GM18868 (cell line): ENCODE results near the gene ECPAS.
"Not testable (repeated sequence)": the region's sequence is repeated elsewhere in the genome, so short reads cannot be mapped to it uniquely, and the experiment has no call there.

Experiments
- ATAC-seq: cut with Tn5 transposase; IDR thresholded peaks from one replicate; pipeline ENCODE4 v1.9.1; 2021; ENCODE audit warnings: mild to moderate bottlenecking, moderate library complexity; ENCODE audit not compliant: unreplicated experiment

ECPAS gene

DNA sequence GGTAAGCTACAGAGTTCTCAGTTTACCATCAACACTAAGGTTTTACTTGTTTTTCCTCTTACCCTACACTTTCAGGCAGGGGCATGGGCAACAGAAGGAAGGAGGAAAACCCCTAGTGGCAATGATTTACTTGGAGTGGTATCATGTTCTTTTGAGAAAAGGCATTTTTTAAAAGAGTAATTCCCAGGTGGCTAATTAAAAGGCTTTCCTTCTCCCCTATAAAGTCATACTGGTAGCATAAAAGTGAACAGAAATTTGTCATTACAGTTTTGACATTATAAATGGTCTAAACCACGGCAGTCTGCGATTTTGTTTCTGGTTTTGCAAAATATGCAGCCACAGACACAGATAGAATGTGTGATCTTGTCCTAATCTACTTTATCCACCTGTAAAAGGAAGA lies 123.3 kb downstream of the ECPAS start:
- ATAC-seq = no peak

- ATAC-seq = no peak
Observed at GRCh38 chr9:111356481-111357244, 127.5 kb downstream of the ECPAS start.

DNA sequence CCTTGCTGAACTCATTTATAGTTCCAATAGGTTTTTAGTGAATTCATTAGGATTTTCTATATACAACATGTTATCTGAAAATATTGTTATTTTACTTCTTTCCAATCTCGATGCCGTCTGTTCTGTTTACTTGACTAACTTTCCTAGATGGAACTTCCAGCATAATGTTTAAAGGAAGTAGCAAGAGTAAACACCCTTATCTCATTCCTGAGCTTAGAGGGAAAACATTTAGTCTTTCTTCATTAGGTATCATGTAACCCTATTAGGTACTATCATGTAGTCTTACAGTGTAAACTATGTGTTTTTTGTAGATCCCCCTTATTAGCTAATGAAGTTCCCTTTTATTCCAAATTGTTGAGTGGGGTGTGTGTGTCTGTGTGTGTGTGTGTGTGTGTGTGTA lies 131.6 kb downstream of the ECPAS start:
- no peak for ATAC-seq

GRCh38 chr9:111350556-111350955 lies 133.6 kb downstream of the ECPAS start:
- no peak for ATAC-seq

DNA sequence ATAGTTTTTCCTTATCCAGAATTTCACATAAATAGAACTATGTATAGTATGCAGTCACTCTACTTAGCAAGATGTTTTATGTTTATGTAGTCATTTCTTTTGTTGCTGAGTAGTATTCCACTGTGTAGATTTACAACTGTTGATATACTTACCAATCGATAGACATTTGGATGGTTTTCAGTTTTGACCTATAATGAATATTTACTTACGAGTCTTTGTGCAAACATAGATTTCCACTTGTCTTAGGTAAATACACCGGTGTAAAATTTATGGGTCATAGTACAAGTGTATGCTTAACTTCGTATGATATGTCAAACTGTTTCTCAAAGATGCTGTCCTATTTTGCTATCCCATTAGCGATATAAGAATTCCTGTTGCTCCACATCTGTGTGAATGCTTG lies 134.4 kb downstream of the ECPAS start:
- ATAC-seq = no peak

DNA sequence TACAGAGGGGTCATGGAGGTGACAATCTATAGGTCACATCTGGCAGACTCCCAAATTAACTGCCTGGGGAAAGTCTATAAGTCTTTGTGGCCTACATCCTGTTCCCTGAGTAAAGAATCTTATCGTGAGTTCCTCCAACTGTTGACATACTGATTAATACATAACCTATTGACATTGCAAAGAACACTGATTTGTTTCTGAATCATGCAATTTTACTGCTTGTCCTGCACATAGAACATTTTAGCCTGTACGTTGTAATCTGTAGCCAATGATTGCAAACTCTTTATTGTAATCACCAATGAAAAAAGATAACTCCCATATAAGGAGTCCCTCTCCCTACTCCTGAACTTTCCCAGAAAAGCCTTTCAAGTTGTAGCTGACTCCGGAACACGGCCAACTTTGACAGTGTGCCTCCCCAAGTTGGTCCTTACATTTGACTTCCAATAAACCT lies 135.3 kb downstream of the ECPAS start:
- no peak for ATAC-seq

- not testable (repeated sequence) for ATAC-seq
Observed at GRCh38 chr9:111334318-111334863, 149.8 kb downstream of the ECPAS start.

- ATAC-seq = no peak
Observed at GRCh38 chr9:111330124-111330523, 154.1 kb downstream of the ECPAS start, which contains the start of gene OR2K2. Gene OR2K2, minus strand, starts transcription at chr9:111330224. Its CDS starts 1,791 bp downstream, at chr9:111328433.

GRCh38 chr9:111320631-111321030 lies 163.6 kb downstream of the ECPAS start:
- ATAC-seq = no peak

- ATAC-seq = no peak
Observed at GRCh38 chr9:111316796-111317195, 167.4 kb downstream of the ECPAS start.
